RWPE2 (cell line): Measurements from ENCODE around the gene C1orf141.

Experiments
- ATAC-seq: fragments of 200-7000 bp; cut with Tn5 transposase; 3 replicates; pipeline ENCODE4 v1.9.1; 2021; ENCODE audit warnings: low read depth
- DNase-seq: peaks from one replicate; pipeline ENCODE4 v3.0.0-alpha.2; 2020; ENCODE audit warnings: low spot score
- H3K27ac ChIP-seq: fragments of 450-650 bp; 2 replicates; pipeline ENCODE4 v1.5.1; 2017; ENCODE audit warnings: mild to moderate bottlenecking; ENCODE audit not compliant: poor library complexity, severe bottlenecking
- H3K27me3 ChIP-seq: fragments of 250-450 bp; sonication (Bioruptor Pico); 2 replicates; pipeline ENCODE4 v1.5.1; 2021; ENCODE audit warnings: mild to moderate bottlenecking, moderate library complexity; ENCODE audit not compliant: insufficient read depth, poor library complexity, severe bottlenecking
- H3K36me3 ChIP-seq: fragments of 250-450 bp; sonication (Bioruptor Pico); 2 replicates; pipeline ENCODE4 v1.5.1; 2020; ENCODE audit warnings: low read depth, mild to moderate bottlenecking, moderate library complexity
- H3K4me1 ChIP-seq: fragments of 250-450 bp; sonication (Bioruptor Pico); 2 replicates; pipeline ENCODE4 v1.5.1; 2021; ENCODE audit warnings: mild to moderate bottlenecking, moderate library complexity; ENCODE audit not compliant: insufficient read depth, poor library complexity, severe bottlenecking
- H3K4me3 ChIP-seq: fragments of 250-450 bp; sonication (Bioruptor Pico); 2 replicates; pipeline ENCODE4 v1.5.1; 2021; ENCODE audit warnings: mild to moderate bottlenecking, moderate library complexity; ENCODE audit not compliant: severe bottlenecking
- H3K9me3 ChIP-seq: fragments of 250-450 bp; sonication (Bioruptor Pico); 2 replicates; pipeline ENCODE4 v1.5.1; 2021; ENCODE audit warnings: mild to moderate bottlenecking, moderate library complexity; ENCODE audit not compliant: severe bottlenecking
- TF ChIP-seq, protein P1 (sequence below): fragments of 450-650 bp; IDR thresholded peaks from one replicate; pipeline ENCODE4 v1.5.1; 2017; ENCODE audit warnings: mild to moderate bottlenecking, moderate library complexity; ENCODE audit not compliant: poor library complexity, severe bottlenecking

Gene C1orf141

DNA sequence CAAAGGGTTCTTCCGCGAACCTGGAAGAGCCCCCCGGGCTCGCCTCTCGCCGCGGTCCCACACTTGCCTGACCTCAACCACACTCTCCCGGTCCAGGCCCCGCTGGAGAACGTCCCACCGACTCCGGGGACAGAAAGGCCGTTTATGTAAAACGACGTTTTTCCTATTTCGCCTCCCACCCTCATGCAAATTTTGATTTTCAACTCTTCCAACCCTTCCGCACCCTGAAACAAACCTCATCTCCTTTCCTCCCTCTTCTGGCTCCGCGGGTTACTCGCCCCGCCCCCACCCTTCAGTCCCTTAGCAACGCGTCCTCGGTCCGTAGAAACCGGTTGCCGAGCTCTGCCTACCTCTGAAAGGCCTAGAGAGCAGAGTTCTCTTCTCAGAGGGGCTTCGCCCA, at the start of gene C1orf141:
Gene C1orf141 (minus strand): TSS at position 276 of the 400 bp plus-strand sequence. CDS start 7,730 bp downstream, outside the sequence.
- Histone ChIP-seq H3K36me3 (no peaks in the 10 kb centered on the region), H3K4me3 (no peak within 1 kb of the TSS), H3K4me1 (no peaks in the 10 kb centered on the region), H3K27me3 (no peaks in the 10 kb centered on the region), H3K27ac (no peak within 1 kb of the TSS), H3K9me3 (no peaks in the 10 kb centered on the region)
- no peak for DNase-seq
- TF ChIP-seq, protein P1, sequence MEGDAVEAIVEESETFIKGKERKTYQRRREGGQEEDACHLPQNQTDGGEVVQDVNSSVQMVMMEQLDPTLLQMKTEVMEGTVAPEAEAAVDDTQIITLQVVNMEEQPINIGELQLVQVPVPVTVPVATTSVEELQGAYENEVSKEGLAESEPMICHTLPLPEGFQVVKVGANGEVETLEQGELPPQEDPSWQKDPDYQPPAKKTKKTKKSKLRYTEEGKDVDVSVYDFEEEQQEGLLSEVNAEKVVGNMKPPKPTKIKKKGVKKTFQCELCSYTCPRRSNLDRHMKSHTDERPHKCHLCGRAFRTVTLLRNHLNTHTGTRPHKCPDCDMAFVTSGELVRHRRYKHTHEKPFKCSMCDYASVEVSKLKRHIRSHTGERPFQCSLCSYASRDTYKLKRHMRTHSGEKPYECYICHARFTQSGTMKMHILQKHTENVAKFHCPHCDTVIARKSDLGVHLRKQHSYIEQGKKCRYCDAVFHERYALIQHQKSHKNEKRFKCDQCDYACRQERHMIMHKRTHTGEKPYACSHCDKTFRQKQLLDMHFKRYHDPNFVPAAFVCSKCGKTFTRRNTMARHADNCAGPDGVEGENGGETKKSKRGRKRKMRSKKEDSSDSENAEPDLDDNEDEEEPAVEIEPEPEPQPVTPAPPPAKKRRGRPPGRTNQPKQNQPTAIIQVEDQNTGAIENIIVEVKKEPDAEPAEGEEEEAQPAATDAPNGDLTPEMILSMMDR, result no peak
- ATAC-seq, result no peak

DNA sequence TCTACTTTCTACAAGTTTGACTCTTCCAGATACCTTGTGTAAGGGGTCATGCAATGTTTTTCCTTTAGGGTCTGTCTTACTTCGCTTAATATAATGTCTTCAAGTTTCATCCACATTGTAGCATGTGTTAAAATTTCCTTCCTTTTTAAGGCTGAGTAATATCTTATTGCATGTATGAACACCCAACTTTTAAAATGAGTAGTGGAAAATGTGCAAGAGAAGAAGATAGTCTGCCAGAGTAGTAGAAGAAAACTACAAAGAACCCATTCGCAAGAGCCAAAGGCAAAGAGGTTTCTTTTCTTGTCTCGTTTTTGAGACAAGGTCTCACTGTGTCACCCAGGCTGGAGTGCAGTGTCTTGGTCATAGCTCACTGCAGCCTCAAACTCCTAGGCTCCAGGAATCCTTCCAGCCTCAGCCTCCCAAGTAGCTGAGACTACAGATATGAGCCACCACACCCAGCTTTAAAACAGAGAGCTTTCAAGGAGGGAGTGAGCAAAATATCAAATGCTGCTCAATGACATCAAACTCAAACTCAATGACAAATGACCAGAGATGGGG, 40.8 kb upstream of the C1orf141 start:
- no peak for DNase-seq
- Histone ChIP-seq H3K9me3 (no peaks in the 10 kb centered on the region), H3K27ac (no peak overlapping the region), H3K4me3 (no peak overlapping the region), H3K36me3 (no peaks in the 10 kb centered on the region), H3K4me1 (no peaks in the 10 kb centered on the region), H3K27me3 (no peaks in the 10 kb centered on the region)
- TF ChIP-seq, protein P1, result no peak
- no peak for ATAC-seq

DNA sequence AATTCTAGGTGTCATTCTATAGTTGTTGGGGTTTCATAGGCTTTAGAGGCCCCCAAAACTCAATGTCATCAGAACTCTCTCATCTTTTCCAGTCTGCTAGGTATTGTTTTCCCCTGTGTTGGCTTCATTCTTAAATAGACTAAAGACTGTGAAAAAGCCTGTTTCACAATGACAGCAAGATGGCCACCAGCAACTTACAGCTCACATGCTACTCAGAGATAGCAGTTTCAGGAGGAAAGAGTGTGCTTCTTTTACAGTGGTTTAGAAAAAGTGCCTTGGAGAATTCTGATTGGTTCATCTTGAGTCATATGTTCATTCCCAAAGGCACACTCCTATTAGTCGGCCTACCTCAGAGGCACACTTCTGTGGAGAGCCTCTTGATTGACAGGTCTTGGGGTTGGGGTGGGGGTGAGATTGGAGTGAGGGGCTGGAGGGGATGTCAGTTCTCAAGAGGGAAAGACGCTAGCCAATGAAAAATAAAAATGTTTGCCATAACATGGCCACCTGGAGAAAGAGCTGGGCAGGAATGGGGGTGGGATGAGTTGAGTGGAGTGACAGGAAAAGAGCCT, 40.0 kb upstream of the C1orf141 start:
- DNase-seq (no peak), ATAC-seq (no peak)
- Histone ChIP-seq H3K4me1 (no peaks in the 10 kb centered on the region), H3K4me3 (no peak overlapping the region), H3K27ac (no peak overlapping the region), H3K36me3 (no peaks in the 10 kb centered on the region), H3K27me3 (no peaks in the 10 kb centered on the region), H3K9me3 (no peaks in the 10 kb centered on the region)
- TF ChIP-seq, protein P1, result no peak

DNA sequence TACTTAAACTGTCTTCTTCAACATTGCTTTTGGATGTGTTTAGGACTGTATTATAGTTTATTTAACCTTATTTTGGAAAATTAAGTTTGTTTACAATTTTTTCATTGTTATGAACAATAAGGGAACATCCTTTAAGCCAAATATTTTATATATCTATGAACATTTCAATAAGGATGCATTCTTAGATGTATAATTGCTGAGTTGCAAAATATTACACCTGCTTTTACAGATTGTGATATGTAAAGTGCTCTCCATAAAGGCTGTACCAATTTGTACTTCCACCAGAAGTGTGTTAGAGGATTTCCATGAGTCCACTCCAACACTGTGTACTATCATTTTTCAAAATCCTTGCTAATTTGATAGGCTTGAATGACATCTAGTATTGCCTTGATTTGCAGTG, 39.2 kb upstream of the C1orf141 start:
- Histone ChIP-seq H3K27ac (no peak overlapping the region), H3K27me3 (no peaks in the 10 kb centered on the region), H3K4me1 (no peaks in the 10 kb centered on the region), H3K9me3 (no peaks in the 10 kb centered on the region), H3K36me3 (no peaks in the 10 kb centered on the region), H3K4me3 (no peak overlapping the region)
- ATAC-seq, result no peak
- DNase-seq, result no peak
- TF ChIP-seq, protein P1, result no peak

DNA sequence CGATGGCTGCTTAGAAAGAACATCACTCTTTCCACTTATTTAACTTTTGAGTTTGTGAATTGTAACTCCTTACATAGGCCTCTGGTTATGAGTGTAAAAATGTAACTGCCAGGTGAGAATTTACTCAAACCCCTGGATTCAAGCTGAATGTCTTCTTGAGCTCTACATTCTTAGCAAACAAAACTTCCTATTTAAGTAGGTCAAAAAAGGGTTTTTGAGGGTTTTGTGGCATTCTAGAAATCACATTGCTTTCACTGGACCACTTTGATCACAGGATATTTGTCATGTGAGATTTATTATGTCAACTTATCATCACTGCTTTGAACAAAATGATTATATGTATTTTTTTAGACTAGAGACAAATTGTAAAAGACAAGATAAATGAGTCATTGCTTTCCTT, 37.2 kb upstream of the C1orf141 start:
- H3K27ac ChIP-seq, result no peak overlapping the region
- no peak for DNase-seq
- H3K4me1 ChIP-seq, result no peaks in the 10 kb centered on the region
- no peaks in the 10 kb centered on the region for H3K36me3 ChIP-seq
- no peak for ATAC-seq
- H3K27me3 ChIP-seq, result no peaks in the 10 kb centered on the region
- no peaks in the 10 kb centered on the region for H3K9me3 ChIP-seq
- H3K4me3 ChIP-seq, result no peak overlapping the region
- TF ChIP-seq, protein P1, result no peak
